B cell (primary cell): Measurements from ENCODE around the gene ACBD4. TPM values are rescaled to one million over a fixed set of nuclear protein-coding genes. Genes with fewer than 3 reads are reported as not detected.

Experiments
- ATAC-seq: fragments of 200-7000 bp; cut with Tn5 transposase; one replicate; pipeline ENCODE4 v1.10.0; 2021; ENCODE audit warnings: low read depth, mild to moderate bottlenecking, moderate number of reproducible peaks, moderate library complexity
- CTCF ChIA-PET: fragments of 350-600 bp; sonication (Branson Sonifier 250); formaldehyde crosslinking; loops from one replicate; lab custom pipeline; 2021; ENCODE audit warnings: antibody characterized with exemption, inconsistent platforms; lab: Charles Lee
- POLR2A ChIA-PET: fragments of 350-600 bp; sonication (Branson Sonifier 250); formaldehyde crosslinking; loops from one replicate; lab custom pipeline; 2021; ENCODE audit warnings: antibody characterized with exemption; lab: Charles Lee
- DNase-seq: peaks from one replicate; pipeline ENCODE4 v3.0.0; 2013
- H2AFZ ChIP-seq: 2 replicates; pipeline ENCODE4 v1.6.1; 2012; ENCODE audit warnings: mild to moderate bottlenecking, low read depth, low read length; ENCODE audit not compliant: insufficient read depth, poor library complexity, severe bottlenecking
- H3K27ac ChIP-seq, 2 donors: 1 replicate in 1 of 2; 2 replicates in 1 of 2; pipeline ENCODE4 v1.5.1; 2012 to 2013; ENCODE audit warnings: low read length in 2 of 2, mild to moderate bottlenecking in 2 of 2, moderate library complexity in 1 of 2
- H3K27me3 ChIP-seq, 4 experiments: fragments of 200-600 bp in 1 of 4; sonication (generic) in 1 of 4; replicated peaks in 1 of 4; 1 replicate in 2 of 4; 2 replicates in 2 of 4; pipeline versions ENCODE4 v1.6.1 to v1.7.0; 2013 to 2016; ENCODE audit warnings: low read length in 3 of 4, mild to moderate bottlenecking in 2 of 4, mixed read lengths in 1 of 4, moderate library complexity in 1 of 4; ENCODE audit not compliant: insufficient read depth in 4 of 4, control insufficient read depth in 3 of 4; ENCODE audit errors: control extremely low read depth in 1 of 4
- H3K36me3 ChIP-seq, 2 experiments: replicated peaks in 1 of 2; 1 replicate in 1 of 2; 2 replicates in 1 of 2; pipeline versions ENCODE4 v1.6.1 to v1.7.1; 2013; ENCODE audit warnings: low read length in 1 of 2; ENCODE audit not compliant: insufficient read depth in 2 of 2, control insufficient read depth in 1 of 2; ENCODE audit errors: control extremely low read depth in 1 of 2, extremely low read depth in 1 of 2
- H3K4me1 ChIP-seq, 2 donors: fragments of 200-600 bp in 1 of 2; sonication (generic) in 1 of 2; 1 replicate in 1 of 2; 2 replicates in 1 of 2; pipeline versions ENCODE4 v1.5.1 to v1.6.1; 2013 to 2017; ENCODE audit warnings: low read length in 2 of 2; ENCODE audit not compliant: control insufficient read depth in 2 of 2, insufficient read depth in 2 of 2
- H3K4me2 ChIP-seq: replicated peaks from 2 replicates; pipeline ENCODE3; 2012; ENCODE audit warnings: mild to moderate bottlenecking, low read depth, low read length; ENCODE audit not compliant: poor library complexity, severe bottlenecking
- H3K4me3 ChIP-seq, 5 experiments: fragments of 200-600 bp in 1 of 5; sonication (generic) in 1 of 5; 1 replicate in 3 of 5; 2 replicates in 2 of 5; pipeline versions ENCODE4 v1.5.1 to v1.7.0; 2011 to 2016; ENCODE audit warnings: low read length in 4 of 5, mild to moderate bottlenecking in 4 of 5, low read depth in 2 of 5, control low read depth in 1 of 5, moderate library complexity in 1 of 5; ENCODE audit not compliant: insufficient read depth in 1 of 5; ENCODE audit errors: control extremely low read depth in 1 of 5, extremely low read depth in 1 of 5
- H3K79me2 ChIP-seq: fragments of 200-600 bp; sonication (generic); one replicate; pipeline ENCODE4 v1.6.0; 2016; ENCODE audit warnings: low read length; ENCODE audit not compliant: control insufficient read depth, insufficient read depth
- H3K9ac ChIP-seq: fragments of 200-600 bp; sonication (generic); 2 replicates; pipeline ENCODE4 v1.6.1; 2017; ENCODE audit warnings: mild to moderate bottlenecking, low read length, moderate library complexity
- H3K9me3 ChIP-seq, 3 donors: one replicate each; pipeline versions ENCODE4 v1.6.1 to v1.7.1; 2013; ENCODE audit warnings: low read length in 2 of 3; ENCODE audit not compliant: control insufficient read depth in 2 of 3, insufficient read depth in 1 of 3; ENCODE audit errors: control extremely low read depth in 1 of 3
- H4K20me1 ChIP-seq: 2 replicates; pipeline ENCODE4 v1.6.0; 2012; ENCODE audit warnings: mild to moderate bottlenecking, low read length; ENCODE audit not compliant: insufficient read depth, control insufficient read depth, poor library complexity, severe bottlenecking
- H3K27ac Mint-ChIP-seq: one replicate; pipeline ENCODE4 v1.8.0; 2021; ENCODE audit warnings: mixed read lengths
- H3K27me3 Mint-ChIP-seq: one replicate; pipeline ENCODE4 v1.8.0; 2021; ENCODE audit warnings: mixed read lengths
- H3K4me1 Mint-ChIP-seq: one replicate; pipeline ENCODE4 v1.8.0; 2021; ENCODE audit warnings: mixed read lengths
- H3K4me3 Mint-ChIP-seq: one replicate; pipeline ENCODE4 v1.8.0; 2021; ENCODE audit warnings: mixed read lengths
- H3K9me3 Mint-ChIP-seq: one replicate; pipeline ENCODE4 v1.8.0; 2022; ENCODE audit warnings: mixed read lengths; ENCODE audit not compliant: insufficient read depth
- EZH2 ChIP-seq: IDR thresholded peaks from 2 replicates; pipeline ENCODE4 v1.6.1; 2012; ENCODE audit warnings: borderline replicate concordance, low read depth, mild to moderate bottlenecking, moderate library complexity, low read length; ENCODE audit not compliant: insufficient read depth, poor library complexity, severe bottlenecking
- WGBS: methylation state at CpG from one replicate; pipeline ENCODE4 v1.1.5; 2013; ENCODE audit warnings: missing lambda C conversion rate; ENCODE audit not compliant: insufficient coverage; 5-methylcytosine and 5-hydroxymethylcytosine counted together
- intact Hi-C: fragments of 100-400 bp; cut with micrococcal nuclease; formaldehyde crosslinking; loops from one replicate; pipeline ENCODE4 v1.10.0; 2022
- polyA plus RNA-seq: library from polyadenylated mRNA; depleted of rRNA; stranded (reverse); fragments of >200 nt; gene quantifications from 2 replicates; pipeline ENCODE4 v1.2.3, GENCODE V29; 2012
- total RNA-seq, 2 donors: library from RNA; stranded (reverse); fragments of 120-200 nt in 1 of 2; gene quantifications; 1 replicate in 1 of 2; 2 replicates in 1 of 2; pipeline versions ENCODE4 v1.2.3 to v1.2.4, GENCODE V29; 2013 to 2022
- TF ChIP-seq, protein P1 (sequence below): fragments of 200-600 bp; IDR thresholded peaks from one replicate; pipeline ENCODE4 v1.8.0; 2022; ENCODE audit warnings: antibody characterized with exemption, mild to moderate bottlenecking

ACBD4 gene
- total and polyA plus RNA-seq, 2 donors (not counting 1 experiment from before 2014, with no cell fraction given), result 36.8 to 39.4 TPM

DNA sequence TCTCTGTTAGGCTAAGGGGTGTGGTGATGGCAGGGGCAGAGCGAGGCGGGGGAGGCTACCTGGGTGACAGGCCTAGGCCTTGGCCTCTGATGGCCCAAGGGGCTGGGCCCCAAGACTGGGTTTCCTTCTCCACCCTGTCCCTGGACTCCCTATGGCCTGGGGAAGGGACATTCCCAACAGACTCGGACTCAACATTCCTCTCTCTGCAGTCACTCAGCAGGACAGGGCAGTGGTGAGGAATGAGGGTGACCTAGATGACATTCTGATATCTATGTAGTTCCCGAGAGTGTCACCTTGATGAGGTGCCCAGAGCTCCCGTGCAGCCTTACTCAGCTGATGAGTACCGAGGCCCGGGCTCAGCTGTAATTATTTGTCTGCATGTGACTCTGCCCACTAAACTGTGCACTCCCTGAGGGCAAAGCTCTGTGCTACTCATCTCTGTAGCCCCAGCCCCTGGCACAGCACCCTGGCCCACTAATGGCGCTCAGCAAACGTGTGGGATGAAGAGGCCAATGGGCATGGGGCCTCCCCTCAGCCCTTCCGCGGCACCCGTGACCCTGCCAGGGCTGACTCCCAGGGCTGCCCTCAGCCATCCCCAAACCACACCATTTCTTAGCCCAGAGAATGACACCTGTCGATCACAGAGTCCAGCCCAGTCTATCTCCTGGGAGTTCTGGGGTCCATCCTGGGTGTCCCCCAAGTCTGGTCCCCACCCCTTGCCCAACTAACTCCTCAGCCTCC lies 5.4 kb upstream of the ACBD4 start:
- peaks cover 7 to 8% of the 10 kb centered on the region in 2 donors for H3K4me1 ChIP-seq
- H3K9me3 ChIP-seq, result no peaks in the 10 kb centered on the region
- peaks cover 0 to 10% (median 2%) of the 10 kb centered on the region in 4 experiments for H3K27me3 ChIP-seq
- H3K9ac ChIP-seq, result no peak overlapping the region
- Mint-ChIP-seq H3K27me3 (peaks cover 4% of the 10 kb centered on the region), H3K27ac (no peak overlapping the region), H3K4me1 (peaks cover 7% of the 10 kb centered on the region), H3K9me3 (no peaks in the 10 kb centered on the region), H3K4me3 (peak overlapping the region; percentile 97)
- no peak overlapping the region for H2AFZ ChIP-seq
- no peak for DNase-seq
- H3K4me2 ChIP-seq, result no peak overlapping the region
- ChIA-PET CTCF (interaction anchor here (0.7 to 10.2 kb wide), 3 partner anchors 12 to 68 kb away, joined by 3 to 233 read pairs (median 4); no protein-coding TSS in a partner anchor), POLR2A (interaction anchor here (0.8 kb wide), 1 partner anchor 20 kb away, joined by 4 read pairs; no protein-coding TSS in a partner anchor)
- TF ChIP-seq, protein P1, sequence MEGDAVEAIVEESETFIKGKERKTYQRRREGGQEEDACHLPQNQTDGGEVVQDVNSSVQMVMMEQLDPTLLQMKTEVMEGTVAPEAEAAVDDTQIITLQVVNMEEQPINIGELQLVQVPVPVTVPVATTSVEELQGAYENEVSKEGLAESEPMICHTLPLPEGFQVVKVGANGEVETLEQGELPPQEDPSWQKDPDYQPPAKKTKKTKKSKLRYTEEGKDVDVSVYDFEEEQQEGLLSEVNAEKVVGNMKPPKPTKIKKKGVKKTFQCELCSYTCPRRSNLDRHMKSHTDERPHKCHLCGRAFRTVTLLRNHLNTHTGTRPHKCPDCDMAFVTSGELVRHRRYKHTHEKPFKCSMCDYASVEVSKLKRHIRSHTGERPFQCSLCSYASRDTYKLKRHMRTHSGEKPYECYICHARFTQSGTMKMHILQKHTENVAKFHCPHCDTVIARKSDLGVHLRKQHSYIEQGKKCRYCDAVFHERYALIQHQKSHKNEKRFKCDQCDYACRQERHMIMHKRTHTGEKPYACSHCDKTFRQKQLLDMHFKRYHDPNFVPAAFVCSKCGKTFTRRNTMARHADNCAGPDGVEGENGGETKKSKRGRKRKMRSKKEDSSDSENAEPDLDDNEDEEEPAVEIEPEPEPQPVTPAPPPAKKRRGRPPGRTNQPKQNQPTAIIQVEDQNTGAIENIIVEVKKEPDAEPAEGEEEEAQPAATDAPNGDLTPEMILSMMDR, result no peak
- no peak for TF ChIP-seq EZH2
- 91% methylated on average over 12 of the region's 13 CpGs for WGBS
- H3K4me3 ChIP-seq, result no peak overlapping the region
- ATAC-seq, result no peak
- no peaks in the 10 kb centered on the region for H4K20me1 ChIP-seq
- H3K27ac ChIP-seq, result no peak overlapping the region
- peaks cover 4% of the 10 kb centered on the region for H3K79me2 ChIP-seq
- no peaks in the 10 kb centered on the region for H3K36me3 ChIP-seq
- intact Hi-C loops, result no loop called here
